GM12872 (cell line): Measurements from ENCODE around the gene ACAN.

ENCODE experiments used
- TF ChIP-seq, protein P1 (sequence below): IDR thresholded peaks from 3 replicates; pipeline ENCODE4 v1.5.1; 2011; ENCODE audit warnings: low read depth, mild to moderate bottlenecking, low read length, moderate library complexity; ENCODE audit not compliant: insufficient read depth

Gene ACAN

DNA sequence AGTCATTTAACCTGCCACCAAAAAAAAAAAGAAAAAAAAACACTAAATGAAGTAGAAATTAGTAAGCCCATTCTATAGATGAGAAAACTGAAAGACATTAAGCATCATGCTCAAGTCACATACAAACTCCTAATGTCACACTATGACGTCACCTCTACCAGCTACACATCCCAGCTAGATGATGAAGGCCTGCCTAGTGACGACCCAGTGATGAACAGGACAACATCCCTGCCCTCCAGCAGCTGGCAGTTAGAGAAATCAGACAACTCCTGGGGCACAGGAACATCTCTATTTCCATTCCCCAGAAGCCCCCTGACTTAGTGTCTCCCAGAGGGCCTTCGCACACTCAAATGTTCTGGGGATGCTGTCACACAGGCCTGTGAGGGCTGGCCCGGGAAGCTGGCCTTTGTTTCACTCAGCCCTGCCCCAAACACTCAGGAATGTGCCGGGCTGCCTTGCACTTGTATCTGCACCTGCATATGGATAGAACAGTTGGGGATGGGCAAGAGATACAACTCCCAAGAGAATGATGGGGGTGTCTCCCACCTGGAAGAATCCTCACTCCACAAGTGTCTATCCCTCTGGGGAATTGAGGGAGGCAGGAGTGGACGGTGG lies 99.1 kb downstream of the ACAN start:
- TF ChIP-seq, protein P1, sequence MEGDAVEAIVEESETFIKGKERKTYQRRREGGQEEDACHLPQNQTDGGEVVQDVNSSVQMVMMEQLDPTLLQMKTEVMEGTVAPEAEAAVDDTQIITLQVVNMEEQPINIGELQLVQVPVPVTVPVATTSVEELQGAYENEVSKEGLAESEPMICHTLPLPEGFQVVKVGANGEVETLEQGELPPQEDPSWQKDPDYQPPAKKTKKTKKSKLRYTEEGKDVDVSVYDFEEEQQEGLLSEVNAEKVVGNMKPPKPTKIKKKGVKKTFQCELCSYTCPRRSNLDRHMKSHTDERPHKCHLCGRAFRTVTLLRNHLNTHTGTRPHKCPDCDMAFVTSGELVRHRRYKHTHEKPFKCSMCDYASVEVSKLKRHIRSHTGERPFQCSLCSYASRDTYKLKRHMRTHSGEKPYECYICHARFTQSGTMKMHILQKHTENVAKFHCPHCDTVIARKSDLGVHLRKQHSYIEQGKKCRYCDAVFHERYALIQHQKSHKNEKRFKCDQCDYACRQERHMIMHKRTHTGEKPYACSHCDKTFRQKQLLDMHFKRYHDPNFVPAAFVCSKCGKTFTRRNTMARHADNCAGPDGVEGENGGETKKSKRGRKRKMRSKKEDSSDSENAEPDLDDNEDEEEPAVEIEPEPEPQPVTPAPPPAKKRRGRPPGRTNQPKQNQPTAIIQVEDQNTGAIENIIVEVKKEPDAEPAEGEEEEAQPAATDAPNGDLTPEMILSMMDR, result no peak

DNA sequence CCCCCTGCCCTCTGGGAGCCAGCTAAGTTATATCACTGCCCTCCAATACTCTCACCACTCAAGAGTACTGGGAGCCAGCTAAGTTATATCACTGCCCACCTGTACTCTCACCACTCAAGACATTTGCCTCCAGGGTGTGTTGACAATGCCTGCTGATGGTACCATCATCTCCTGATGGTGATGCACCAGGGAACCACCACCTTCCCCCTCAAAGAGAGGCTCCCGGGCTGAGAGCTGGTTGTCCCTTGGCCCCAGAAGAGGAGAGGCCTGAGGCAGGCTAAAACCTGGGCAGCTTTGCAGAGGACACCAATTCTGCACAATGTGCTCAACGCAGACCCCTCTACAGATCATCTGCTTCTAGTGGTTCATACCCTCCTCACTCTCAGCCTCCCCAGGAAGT lies 99.6 kb downstream of the ACAN start:
- TF ChIP-seq, protein P1, result no peak

DNA sequence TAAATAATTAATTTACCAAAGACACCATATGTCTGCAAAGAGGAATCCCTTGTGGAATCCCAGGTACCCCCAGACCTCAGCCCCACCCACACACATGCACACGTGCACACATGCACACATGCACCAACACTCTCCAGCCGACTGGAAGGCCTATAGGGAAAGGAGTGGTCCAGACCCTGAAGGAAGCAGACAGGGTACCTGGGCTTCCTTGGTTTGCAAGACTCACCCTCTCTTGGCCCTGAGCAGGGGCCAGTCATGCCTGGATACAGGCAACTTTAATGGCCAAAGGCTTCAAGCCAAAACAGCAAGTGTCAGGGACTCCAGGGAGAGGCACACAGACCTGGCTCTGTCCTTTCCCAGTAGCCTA lies 101.0 kb downstream of the ACAN start:
- TF ChIP-seq, protein P1, result no peak

DNA sequence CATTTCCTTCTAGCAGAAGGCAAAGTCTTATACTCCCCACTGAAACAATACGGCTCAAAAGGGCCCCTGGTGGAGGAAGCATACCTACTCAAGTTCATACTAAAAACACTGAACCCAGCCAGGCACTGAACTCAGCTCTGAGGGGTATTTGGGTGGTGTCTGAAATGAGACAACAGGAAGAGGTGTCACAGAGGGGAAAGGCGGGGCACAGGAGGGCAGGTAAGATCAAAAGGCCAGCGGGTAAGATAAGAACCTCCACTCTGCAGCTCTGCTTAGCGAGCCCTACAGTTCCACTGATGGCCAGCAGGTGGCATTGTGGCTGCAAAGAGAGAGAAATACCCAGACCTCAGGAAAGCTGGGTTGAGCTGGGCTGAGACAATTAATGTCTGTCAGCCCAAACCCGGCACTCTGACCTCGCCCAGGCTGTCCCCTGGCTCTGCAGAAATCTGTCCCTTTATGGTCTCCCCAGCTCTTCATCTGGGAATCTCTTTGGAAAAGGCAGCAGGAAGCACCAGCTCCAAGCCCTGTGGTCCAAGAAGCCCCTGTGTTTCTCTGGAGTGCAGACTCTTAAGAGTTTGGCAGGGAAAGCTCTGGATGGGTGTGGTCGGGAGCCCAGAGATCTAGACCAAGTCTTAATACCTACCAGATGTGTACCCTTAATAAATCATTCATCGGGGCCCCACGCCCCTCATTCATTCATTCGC lies 101.5 kb downstream of the ACAN start:
- TF ChIP-seq, protein P1, result peak; percentile 99

DNA sequence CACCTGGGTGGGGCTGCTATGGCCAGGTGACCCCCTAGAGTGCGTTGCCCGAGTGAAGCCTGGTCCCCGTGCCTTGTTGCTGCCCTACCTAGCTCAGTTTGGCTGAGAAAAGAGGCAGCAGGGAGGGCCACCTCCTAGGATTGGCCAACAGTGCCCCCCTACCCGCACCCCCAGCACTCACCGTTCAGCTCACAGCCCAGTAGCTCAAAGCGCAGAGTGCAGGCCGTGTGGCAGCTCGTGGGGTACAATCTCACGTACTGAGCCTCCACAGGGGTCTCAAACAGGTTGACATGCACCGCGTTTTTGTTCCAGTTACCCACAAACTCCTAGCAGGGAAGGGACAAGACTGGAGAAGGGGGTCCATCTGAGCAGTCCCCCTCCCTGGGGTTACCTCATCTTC lies 102.3 kb downstream of the ACAN start:
- TF ChIP-seq, protein P1, result no peak

DNA sequence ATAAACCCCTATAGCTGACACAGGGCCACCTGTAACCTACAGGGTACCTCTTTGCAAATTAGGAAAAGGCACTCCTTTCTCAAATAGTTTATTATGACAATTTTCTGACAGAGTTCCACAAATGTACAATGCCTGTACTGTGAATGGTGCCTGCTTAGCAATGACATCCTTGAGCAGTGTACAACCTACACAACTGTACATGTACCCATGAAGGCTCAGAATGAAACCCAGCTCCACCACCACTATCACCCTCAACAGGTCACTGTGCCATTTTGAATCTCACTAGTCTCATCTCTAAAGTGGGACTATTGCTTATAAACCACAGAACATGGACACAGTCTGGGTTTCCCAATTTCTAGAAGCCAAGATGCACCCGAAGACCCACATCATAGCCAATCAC lies 102.9 kb downstream of the ACAN start:
- TF ChIP-seq, protein P1, result no peak

DNA sequence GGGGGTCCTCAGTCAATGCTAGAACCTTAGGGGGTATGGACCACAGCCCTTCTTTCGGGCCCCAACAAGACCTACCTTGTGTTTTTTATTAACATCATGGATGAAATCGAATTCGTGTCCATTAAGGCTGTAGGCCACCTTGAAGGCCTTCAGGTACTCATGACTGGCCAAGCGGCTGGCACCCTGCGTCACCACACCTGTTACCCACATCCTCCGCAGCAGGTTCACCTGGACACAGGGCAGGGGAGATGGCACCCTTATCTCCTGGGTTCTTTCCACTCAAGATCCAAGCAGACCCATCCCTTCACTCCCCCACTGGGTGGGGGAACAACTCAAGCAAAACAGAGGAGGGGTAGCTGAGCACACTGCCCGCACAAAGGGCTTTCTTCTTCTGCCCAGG lies 103.3 kb downstream of the ACAN start:
- TF ChIP-seq, protein P1, result no peak

DNA sequence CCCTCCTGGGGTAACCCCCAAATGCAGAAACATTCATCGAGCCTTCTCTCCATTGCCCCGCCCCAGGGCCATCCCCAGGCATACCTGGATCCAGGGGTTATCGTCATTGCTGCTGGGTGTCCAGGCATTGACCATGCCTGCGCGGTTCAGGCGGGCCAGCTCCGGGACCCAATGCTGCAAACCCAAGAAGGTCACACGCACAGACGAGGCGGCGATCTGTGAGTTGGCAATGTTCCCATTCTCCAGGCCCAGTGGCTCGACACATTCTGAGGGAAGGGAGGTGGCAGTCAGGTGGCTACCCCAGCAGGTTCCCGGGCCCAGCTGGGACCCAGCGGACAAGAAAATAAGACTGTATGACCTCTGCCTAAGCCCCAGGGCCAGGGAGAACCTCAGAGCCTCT lies 103.9 kb downstream of the ACAN start:
- TF ChIP-seq, protein P1, result no peak
